Measurements from ENCODE around the gene MLPH. TPM values are rescaled to one million over a fixed set of nuclear protein-coding genes. Genes with fewer than 3 reads are reported as not detected.

MLPH gene
- total and polyA plus RNA-seq, 2 of the 13 experiments (the other 11 are each of a cell fraction or from before 2014, with no cell fraction given) = 0.12 TPM; not detected in 1

GRCh38 chr2:237475704-237476141 is 11.3 kb upstream of the MLPH start (continued):
- TF ChIP-seq, protein P1, sequence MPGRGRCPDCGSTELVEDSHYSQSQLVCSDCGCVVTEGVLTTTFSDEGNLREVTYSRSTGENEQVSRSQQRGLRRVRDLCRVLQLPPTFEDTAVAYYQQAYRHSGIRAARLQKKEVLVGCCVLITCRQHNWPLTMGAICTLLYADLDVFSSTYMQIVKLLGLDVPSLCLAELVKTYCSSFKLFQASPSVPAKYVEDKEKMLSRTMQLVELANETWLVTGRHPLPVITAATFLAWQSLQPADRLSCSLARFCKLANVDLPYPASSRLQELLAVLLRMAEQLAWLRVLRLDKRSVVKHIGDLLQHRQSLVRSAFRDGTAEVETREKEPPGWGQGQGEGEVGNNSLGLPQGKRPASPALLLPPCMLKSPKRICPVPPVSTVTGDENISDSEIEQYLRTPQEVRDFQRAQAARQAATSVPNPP (CRISPR knock-in tag; IDR thresholded peaks at IDR 0.05) = 0 out of 2 replicates have a peak, but pooled peaks have one; percentile 4
- TF ChIP-seq, protein P2, sequence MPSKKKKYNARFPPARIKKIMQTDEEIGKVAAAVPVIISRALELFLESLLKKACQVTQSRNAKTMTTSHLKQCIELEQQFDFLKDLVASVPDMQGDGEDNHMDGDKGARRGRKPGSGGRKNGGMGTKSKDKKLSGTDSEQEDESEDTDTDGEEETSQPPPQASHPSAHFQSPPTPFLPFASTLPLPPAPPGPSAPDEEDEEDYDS (CRISPR knock-in tag; IDR thresholded peaks at IDR 0.05) = 0 out of 2 replicates have a peak, but pooled peaks have one; percentile 4
- TF ChIP-seq ZNF703 (CRISPR knock-in tag; IDR thresholded peaks at IDR 0.05; ENCODE audit: borderline replicate concordance) = 0 out of 2 replicates have a peak, but pooled peaks have one; percentile 5
- TF ChIP-seq DNMT1 (CRISPR knock-in tag; IDR thresholded peaks at IDR 0.05) = 0 out of 2 replicates have a peak, but pooled peaks have one; percentile 3
- TF ChIP-seq PHB2 (IDR thresholded peaks at IDR 0.05; ENCODE audit: partially characterized antibody) = no peak
- TF ChIP-seq, protein P3, sequence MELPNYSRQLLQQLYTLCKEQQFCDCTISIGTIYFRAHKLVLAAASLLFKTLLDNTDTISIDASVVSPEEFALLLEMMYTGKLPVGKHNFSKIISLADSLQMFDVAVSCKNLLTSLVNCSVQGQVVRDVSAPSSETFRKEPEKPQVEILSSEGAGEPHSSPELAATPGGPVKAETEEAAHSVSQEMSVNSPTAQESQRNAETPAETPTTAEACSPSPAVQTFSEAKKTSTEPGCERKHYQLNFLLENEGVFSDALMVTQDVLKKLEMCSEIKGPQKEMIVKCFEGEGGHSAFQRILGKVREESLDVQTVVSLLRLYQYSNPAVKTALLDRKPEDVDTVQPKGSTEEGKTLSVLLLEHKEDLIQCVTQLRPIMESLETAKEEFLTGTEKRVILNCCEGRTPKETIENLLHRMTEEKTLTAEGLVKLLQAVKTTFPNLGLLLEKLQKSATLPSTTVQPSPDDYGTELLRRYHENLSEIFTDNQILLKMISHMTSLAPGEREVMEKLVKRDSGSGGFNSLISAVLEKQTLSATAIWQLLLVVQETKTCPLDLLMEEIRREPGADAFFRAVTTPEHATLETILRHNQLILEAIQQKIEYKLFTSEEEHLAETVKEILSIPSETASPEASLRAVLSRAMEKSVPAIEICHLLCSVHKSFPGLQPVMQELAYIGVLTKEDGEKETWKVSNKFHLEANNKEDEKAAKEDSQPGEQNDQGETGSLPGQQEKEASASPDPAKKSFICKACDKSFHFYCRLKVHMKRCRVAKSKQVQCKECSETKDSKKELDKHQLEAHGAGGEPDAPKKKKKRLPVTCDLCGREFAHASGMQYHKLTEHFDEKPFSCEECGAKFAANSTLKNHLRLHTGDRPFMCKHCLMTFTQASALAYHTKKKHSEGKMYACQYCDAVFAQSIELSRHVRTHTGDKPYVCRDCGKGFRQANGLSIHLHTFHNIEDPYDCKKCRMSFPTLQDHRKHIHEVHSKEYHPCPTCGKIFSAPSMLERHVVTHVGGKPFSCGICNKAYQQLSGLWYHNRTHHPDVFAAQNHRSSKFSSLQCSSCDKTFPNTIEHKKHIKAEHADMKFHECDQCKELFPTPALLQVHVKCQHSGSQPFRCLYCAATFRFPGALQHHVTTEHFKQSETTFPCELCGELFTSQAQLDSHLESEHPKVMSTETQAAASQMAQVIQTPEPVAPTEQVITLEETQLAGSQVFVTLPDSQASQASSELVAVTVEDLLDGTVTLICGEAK (IDR thresholded peaks at IDR 0.05) = no peak
- TF ChIP-seq, protein P3 (CRISPR knock-in tag; IDR thresholded peaks at IDR 0.05) = no peak
- 0 out of 2 replicates have a peak, but pooled peaks have one; percentile 48 for TF ChIP-seq ZNF589 (CRISPR knock-in tag; conservative IDR thresholded peaks at IDR 0.05)
- peak; percentile 4; the same call in 1 of the 2 replicates for TF ChIP-seq ZSCAN31 (CRISPR knock-in tag; IDR thresholded peaks at IDR 0.05; ENCODE audit: low read depth)
- 0 out of 2 replicates have a peak, but pooled peaks have one; percentile 11 for TF ChIP-seq KMT2A (CRISPR knock-in tag; IDR thresholded peaks at IDR 0.05)
- TF ChIP-seq ZNF251 (CRISPR knock-in tag; IDR thresholded peaks at IDR 0.05) = 0 out of 2 replicates have a peak, but pooled peaks have one; percentile 57
- no peak for TF ChIP-seq KAT2B (IDR thresholded peaks at IDR 0.05; ENCODE audit: borderline replicate concordance, low read depth, low read length)
- TF ChIP-seq ZBTB7B (CRISPR knock-in tag; IDR thresholded peaks at IDR 0.05) = no peak
- TF ChIP-seq, protein P4, sequence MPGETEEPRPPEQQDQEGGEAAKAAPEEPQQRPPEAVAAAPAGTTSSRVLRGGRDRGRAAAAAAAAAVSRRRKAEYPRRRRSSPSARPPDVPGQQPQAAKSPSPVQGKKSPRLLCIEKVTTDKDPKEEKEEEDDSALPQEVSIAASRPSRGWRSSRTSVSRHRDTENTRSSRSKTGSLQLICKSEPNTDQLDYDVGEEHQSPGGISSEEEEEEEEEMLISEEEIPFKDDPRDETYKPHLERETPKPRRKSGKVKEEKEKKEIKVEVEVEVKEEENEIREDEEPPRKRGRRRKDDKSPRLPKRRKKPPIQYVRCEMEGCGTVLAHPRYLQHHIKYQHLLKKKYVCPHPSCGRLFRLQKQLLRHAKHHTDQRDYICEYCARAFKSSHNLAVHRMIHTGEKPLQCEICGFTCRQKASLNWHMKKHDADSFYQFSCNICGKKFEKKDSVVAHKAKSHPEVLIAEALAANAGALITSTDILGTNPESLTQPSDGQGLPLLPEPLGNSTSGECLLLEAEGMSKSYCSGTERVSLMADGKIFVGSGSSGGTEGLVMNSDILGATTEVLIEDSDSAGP (CRISPR knock-in tag; IDR thresholded peaks at IDR 0.05; ENCODE audit: borderline replicate concordance) = no peak
- TF ChIP-seq PITX1 (CRISPR knock-in tag; IDR thresholded peaks at IDR 0.05) = no peak
- TF ChIP-seq HOXA9 (CRISPR knock-in tag; IDR thresholded peaks at IDR 0.05; ENCODE audit: borderline replicate concordance) = 0 out of 2 replicates have a peak, but pooled peaks have one; percentile 52
